ENCODE measurements around the gene FES. TPM values are rescaled to one million over a fixed set of nuclear protein-coding genes. Genes with fewer than 3 reads are reported as not detected.

Gene FES
- total RNA-seq, 1 donor = 17.3 TPM

- TF ChIP-seq CTCF (IDR thresholded peaks at IDR 0.05; ENCODE audit: insufficient read depth, low read depth, low read length) = no peak
- no peak for DNase-seq (ENCODE audit: low read depth)
- no peak overlapping the region for H3K4me3 ChIP-seq (ENCODE audit: low read depth, low read length)
These were observed 18.1 kb upstream of the FES start for GRCh38 chr15:90866161-90866715.

- no peak for DNase-seq (ENCODE audit: low read depth)
- TF ChIP-seq CTCF (IDR thresholded peaks at IDR 0.05; ENCODE audit: insufficient read depth, low read depth, low read length) = no peak
- H3K4me3 ChIP-seq (ENCODE audit: low read depth, low read length) = no peak overlapping the region
These were observed 17.5 kb upstream of the FES start for GRCh38 chr15:90866800-90867199.

GRCh38 chr15:90868261-90868689 lies 16.0 kb upstream of the FES start, which contains the start of gene FURIN:
FURIN (plus strand) TSS chr15:90868588; CDS start chr15:90875741, 7,153 bp downstream.
- H3K4me3 ChIP-seq (ENCODE audit: low read depth, low read length) = no peak within 1 kb of the TSS
- DNase-seq (ENCODE audit: low read depth) = no peak
- no peak for TF ChIP-seq CTCF (IDR thresholded peaks at IDR 0.05; ENCODE audit: insufficient read depth, low read depth, low read length)

- TF ChIP-seq CTCF (IDR thresholded peaks at IDR 0.05; ENCODE audit: insufficient read depth, low read depth, low read length) = no peak
- no peak for DNase-seq (ENCODE audit: low read depth)
- H3K4me3 ChIP-seq (ENCODE audit: low read depth, low read length) = no peak overlapping the region
These were observed 15.2 kb upstream of the FES start for GRCh38 chr15:90869140-90869541.

GRCh38 chr15:90869601-90870353 lies 14.5 kb upstream of the FES start:
- no peak overlapping the region for H3K4me3 ChIP-seq (ENCODE audit: low read depth, low read length)
- peak; percentile 87 for DNase-seq (ENCODE audit: low read depth)
- TF ChIP-seq CTCF (IDR thresholded peaks at IDR 0.05; ENCODE audit: insufficient read depth, low read depth, low read length) = no peak

- TF ChIP-seq CTCF (IDR thresholded peaks at IDR 0.05; ENCODE audit: insufficient read depth, low read depth, low read length) = no peak
- peak; percentile 52 for DNase-seq (ENCODE audit: low read depth)
- H3K4me3 ChIP-seq (ENCODE audit: low read depth, low read length) = peak overlapping the region; percentile 76
These were observed 13.8 kb upstream of the FES start for GRCh38 chr15:90870354-90871138.

All from fibroblast of villous mesenchyme (primary cell).